Neural progenitor cell (in vitro differentiated cells): ENCODE data around the gene KDM3A.

Experiments
- CTCF ChIP-seq: fragments of 200-600 bp; sonication (generic); IDR thresholded peaks from 2 replicates; pipeline ENCODE4 v1.5.1; 2017; ENCODE audit warnings: antibody characterized with exemption, mild to moderate bottlenecking
- EZH2phosphoT487 ChIP-seq: fragments of 200-600 bp; sonication (generic); IDR thresholded peaks from 2 replicates; pipeline ENCODE4 v1.6.1; 2017; ENCODE audit warnings: antibody characterized with exemption

- no peak for TF ChIP-seq CTCF
- TF ChIP-seq EZH2phosphoT487 = no peak
These were observed 25.1 kb downstream of the KDM3A start for GRCh38 chr2:86466306-86466705.
